Erythroblast (primary cell): ENCODE data around the gene ANKRD18B.

Source experiments
- GATA1 ChIP-seq: IDR thresholded peaks from 2 replicates; pipeline ENCODE4 v1.6.1; 2011; ENCODE audit warnings: low read depth, mild to moderate bottlenecking, control low read depth, low read length, moderate library complexity
- POLR2A ChIP-seq: IDR thresholded peaks from 2 replicates; pipeline ENCODE4 v1.6.1; 2011; ENCODE audit warnings: mild to moderate bottlenecking, low read length

DNA sequence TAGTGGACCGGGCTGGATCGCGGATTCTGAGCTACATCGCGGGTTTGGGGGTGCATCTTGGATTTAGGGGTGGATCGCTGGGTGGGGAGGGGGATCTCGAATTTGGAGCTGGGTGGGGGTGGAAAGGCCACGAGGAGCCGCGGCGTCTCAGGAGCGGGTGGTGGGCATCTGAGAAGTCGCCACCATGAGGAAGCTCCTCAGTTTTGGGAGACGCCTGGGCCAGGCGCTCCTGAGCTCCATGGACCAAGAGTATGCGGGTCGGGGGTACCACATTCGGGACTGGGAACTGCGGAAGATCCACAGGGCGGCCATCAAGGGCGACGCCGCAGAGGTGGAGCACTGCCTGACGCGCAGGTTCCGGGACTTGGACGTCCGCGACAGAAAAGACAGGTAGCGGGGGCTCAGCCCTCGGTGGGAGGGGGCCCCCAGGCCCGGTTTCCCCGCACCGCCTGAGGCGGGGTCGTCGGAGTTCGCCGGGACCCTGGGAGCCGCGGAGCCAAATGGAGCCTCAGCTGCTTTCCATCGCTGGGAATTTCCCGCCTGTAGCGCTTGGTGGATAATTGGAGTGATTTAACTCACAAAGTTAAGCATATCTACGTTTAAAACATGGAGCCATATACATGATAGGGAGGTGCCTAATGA lies 376 bp downstream of the ANKRD18B start:
- TF ChIP-seq POLR2A = no peak
- no peak for TF ChIP-seq GATA1
